ENCODE measurements around the gene NOTUM.

DNA sequence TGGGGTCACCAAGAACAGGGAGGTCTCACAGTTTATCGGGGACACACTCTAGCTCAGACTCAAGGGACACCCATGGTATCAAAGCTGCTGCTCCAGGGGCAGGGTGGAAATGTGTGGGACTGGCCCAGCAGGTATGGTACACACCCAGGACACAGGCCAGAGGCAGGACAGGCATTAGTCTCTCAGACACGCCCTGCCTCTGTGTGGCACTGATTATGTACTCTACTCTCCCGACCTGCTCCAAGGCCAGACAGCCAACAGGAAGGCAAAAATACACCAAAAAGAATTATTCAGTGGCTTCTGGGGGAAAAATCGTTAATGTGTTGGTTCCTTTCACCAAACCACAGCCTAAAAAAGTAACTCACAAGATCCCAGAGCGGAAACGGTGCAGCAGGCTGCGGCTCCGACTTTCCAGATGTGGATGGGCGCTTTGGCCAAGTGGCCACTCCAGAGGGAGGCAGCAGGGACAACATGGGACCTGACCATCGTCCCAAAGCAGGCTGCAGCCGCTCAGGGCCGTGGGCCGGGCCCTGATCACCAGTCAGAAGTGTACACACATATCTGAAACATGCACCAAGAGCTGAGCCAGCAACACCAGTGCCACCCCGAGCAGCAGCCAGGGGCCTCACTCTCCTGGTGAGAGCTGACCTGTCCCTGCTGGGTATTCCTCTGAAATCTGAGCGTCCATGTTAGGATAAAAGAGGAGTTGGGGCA, 42.0 kb downstream of the NOTUM start:
- TF ChIP-seq, protein P1, sequence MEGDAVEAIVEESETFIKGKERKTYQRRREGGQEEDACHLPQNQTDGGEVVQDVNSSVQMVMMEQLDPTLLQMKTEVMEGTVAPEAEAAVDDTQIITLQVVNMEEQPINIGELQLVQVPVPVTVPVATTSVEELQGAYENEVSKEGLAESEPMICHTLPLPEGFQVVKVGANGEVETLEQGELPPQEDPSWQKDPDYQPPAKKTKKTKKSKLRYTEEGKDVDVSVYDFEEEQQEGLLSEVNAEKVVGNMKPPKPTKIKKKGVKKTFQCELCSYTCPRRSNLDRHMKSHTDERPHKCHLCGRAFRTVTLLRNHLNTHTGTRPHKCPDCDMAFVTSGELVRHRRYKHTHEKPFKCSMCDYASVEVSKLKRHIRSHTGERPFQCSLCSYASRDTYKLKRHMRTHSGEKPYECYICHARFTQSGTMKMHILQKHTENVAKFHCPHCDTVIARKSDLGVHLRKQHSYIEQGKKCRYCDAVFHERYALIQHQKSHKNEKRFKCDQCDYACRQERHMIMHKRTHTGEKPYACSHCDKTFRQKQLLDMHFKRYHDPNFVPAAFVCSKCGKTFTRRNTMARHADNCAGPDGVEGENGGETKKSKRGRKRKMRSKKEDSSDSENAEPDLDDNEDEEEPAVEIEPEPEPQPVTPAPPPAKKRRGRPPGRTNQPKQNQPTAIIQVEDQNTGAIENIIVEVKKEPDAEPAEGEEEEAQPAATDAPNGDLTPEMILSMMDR (IDR thresholded peaks at IDR 0.05 in 4 of 5, conservative IDR thresholded peaks at IDR 0.05 in 1 of 5): no peak
- no peak for TF ChIP-seq POLR2A (IDR thresholded peaks at IDR 0.05)

Data from gastrocnemius medialis (tissue), 4 donors.